A549 (cell line): ENCODE data around the gene ARFGEF3. TPM values are rescaled to one million over a fixed set of nuclear protein-coding genes. Genes with fewer than 3 reads are reported as not detected.
"Not testable (repeated sequence)": the region's sequence is repeated elsewhere in the genome, so short reads cannot be mapped to it uniquely, and the experiment has no call there.

Experiments used
- ATAC-seq, 2 experiments: fragments of 200-7000 bp in 1 of 2; fragments of >200 bp in 1 of 2; cut with Nextera tagmentation in 1 of 2; cut with Tn5 transposase in 1 of 2; 3 replicates each; pipeline versions ENCODE4 v1.8.0 to v1.9.1; 2018 to 2020; ENCODE audit warnings: mild to moderate bottlenecking in 1 of 2, moderate library complexity in 1 of 2
- CTCF ChIA-PET: fragments of 300-600 bp; sonication (Branson Sonifier 250); formaldehyde crosslinking; extraction: SDS; loops from one replicate; lab custom pipeline; 2021; ENCODE audit warnings: antibody characterized with exemption, inconsistent platforms; lab: Yijun Ruan, JAX
- POLR2A ChIA-PET: fragments of 350-600 bp; formaldehyde crosslinking; extraction: SDS; loops from one replicate; lab custom pipeline; 2021; ENCODE audit warnings: antibody characterized with exemption, inconsistent platforms; lab: Yijun Ruan, JAX
- DNase-seq, 2 experiments: peaks; one replicate each; pipeline versions ENCODE4 v3.0.0 to v3.0.0-alpha.2; 2011 to 2016; ENCODE audit warnings: low read depth in 1 of 2, low spot score in 1 of 2
- FAIRE-seq: peaks from 2 replicates; lab custom pipeline; 2011; peaks lifted over from hg19 to GRCh38; lab: Jason Lieb, UNC
- H3K27ac ChIP-seq, 2 experiments: fragments of >200 bp; sonication (Bioruptor Twin); formaldehyde crosslinking; 3 replicates each; pipeline ENCODE4 v1.5.1; 2016 to 2017
- H3K4me1 ChIP-seq: fragments of >200 bp; sonication (Bioruptor Twin); formaldehyde crosslinking; 3 replicates; pipeline ENCODE4 v1.6.1; 2016
- H3K4me2 ChIP-seq: fragments of >200 bp; sonication (Bioruptor Twin); formaldehyde crosslinking; 3 replicates; pipeline ENCODE4 v1.6.1; 2016
- H3K4me3 ChIP-seq: fragments of >200 bp; sonication (Bioruptor Twin); formaldehyde crosslinking; 3 replicates; pipeline ENCODE4 v1.5.1; 2016
- H3K9me3 ChIP-seq: fragments of >200 bp; sonication (Bioruptor Twin); formaldehyde crosslinking; 3 replicates; pipeline ENCODE4 v1.6.1; 2016
- BCL3 ChIP-seq: fragments of >200 bp; sonication (Bioruptor Twin); formaldehyde crosslinking; IDR thresholded peaks from 3 replicates; pipeline ENCODE4 v1.6.1; 2016
- BHLHE40 ChIP-seq: IDR thresholded peaks from 2 replicates; pipeline ENCODE4 v1.6.1; 2012; ENCODE audit warnings: low read depth, low read length, inconsistent platforms
- CBX2 ChIP-seq: fragments of 200-600 bp; sonication (generic); IDR thresholded peaks from 2 replicates; pipeline ENCODE4 v1.6.1; 2016; ENCODE audit warnings: low read depth, mild to moderate bottlenecking, borderline replicate concordance
- CHD4 ChIP-seq: fragments of 200-600 bp; sonication (generic); IDR thresholded peaks from 2 replicates; pipeline ENCODE4 v1.6.1; 2016; ENCODE audit warnings: antibody characterized with exemption, mild to moderate bottlenecking, borderline replicate concordance
- CTCF ChIP-seq: fragments of >200 bp; sonication (Bioruptor Twin); formaldehyde crosslinking; IDR thresholded peaks from 3 replicates; pipeline ENCODE4 v1.5.1; 2016
- EHF ChIP-seq: fragments of 250-450 bp; sonication (Bioruptor Pico); IDR thresholded peaks from 2 replicates; pipeline ENCODE4 v1.5.0; 2020; ENCODE audit warnings: mild to moderate bottlenecking
- ESRRA ChIP-seq: fragments of 150-350 bp; IDR thresholded peaks from 2 replicates; pipeline ENCODE4 v1.6.1; 2014; ENCODE audit warnings: mild to moderate bottlenecking, low read length, borderline replicate concordance
- FOSB ChIP-seq: fragments of 250-450 bp; sonication (Bioruptor Pico); IDR thresholded peaks from 2 replicates; pipeline ENCODE4 v1.5.0; 2020; ENCODE audit warnings: mild to moderate bottlenecking, moderate library complexity
- FOXS1 ChIP-seq: fragments of 250-450 bp; sonication (Bioruptor Pico); IDR thresholded peaks from 2 replicates; pipeline ENCODE4 v1.5.0; 2020; ENCODE audit warnings: mild to moderate bottlenecking, moderate library complexity
- GATA3 ChIP-seq: IDR thresholded peaks from 2 replicates; pipeline ENCODE4 v1.6.1; 2012; ENCODE audit warnings: borderline replicate concordance
- HEYL ChIP-seq: fragments of 250-450 bp; sonication (Bioruptor Pico); IDR thresholded peaks from 2 replicates; pipeline ENCODE4 v1.8.0; 2021; ENCODE audit warnings: mild to moderate bottlenecking, moderate library complexity
- JUNB ChIP-seq: fragments of >200 bp; sonication (Bioruptor Twin); formaldehyde crosslinking; IDR thresholded peaks from 2 replicates; pipeline ENCODE4 v1.6.1; 2016
- MAFK ChIP-seq: fragments of 450-650 bp; IDR thresholded peaks from 2 replicates; pipeline ENCODE4 v1.6.1; 2014; ENCODE audit not compliant: partially characterized antibody
- MAZ ChIP-seq: fragments of 150-350 bp; IDR thresholded peaks from 2 replicates; pipeline ENCODE4 v1.6.1; 2014; ENCODE audit warnings: antibody characterized with exemption, low read depth, low read length, borderline replicate concordance
- MYC ChIP-seq: IDR thresholded peaks from 2 replicates; pipeline ENCODE4 v1.6.1; 2012; ENCODE audit warnings: mild to moderate bottlenecking, inconsistent platforms, low read length, improper control_type of control experiment, borderline replicate concordance
- NPAS2 ChIP-seq: fragments of 250-450 bp; sonication (Bioruptor Pico); IDR thresholded peaks from 2 replicates; pipeline ENCODE4 v1.8.0; 2022; ENCODE audit warnings: mild to moderate bottlenecking, moderate library complexity, borderline replicate concordance
- PBX3 ChIP-seq: IDR thresholded peaks from 2 replicates; pipeline ENCODE4 v1.6.1; 2012
- POLR2A ChIP-seq: IDR thresholded peaks from 2 replicates; pipeline ENCODE4 v1.6.1; 2012; ENCODE audit warnings: mild to moderate bottlenecking, low read length
- POLR2AphosphoS2 ChIP-seq: conservative IDR thresholded peaks from 2 replicates; pipeline ENCODE4 v1.6.1; 2012; ENCODE audit warnings: low read length, improper control_type of control experiment, inconsistent platforms
- RAD21 ChIP-seq, 2 experiments: fragments of >200 bp in 1 of 2; sonication (Bioruptor Twin) in 1 of 2; formaldehyde crosslinking in 1 of 2; IDR thresholded peaks in 1 of 2; conservative IDR thresholded peaks in 1 of 2; 2 replicates in 1 of 2; 3 replicates in 1 of 2; pipeline ENCODE4 v1.6.1; 2012 to 2018; ENCODE audit warnings: inconsistent platforms in 1 of 2
- REST ChIP-seq: fragments of 200-600 bp; sonication (generic); IDR thresholded peaks from 2 replicates; pipeline ENCODE4 v1.6.1; 2016; ENCODE audit warnings: antibody characterized with exemption, mild to moderate bottlenecking, moderate library complexity
- RFX5 ChIP-seq: fragments of 450-650 bp; IDR thresholded peaks from 2 replicates; pipeline ENCODE4 v1.7.1; 2014; ENCODE audit warnings: antibody characterized with exemption, mild to moderate bottlenecking, moderate library complexity
- RNF2 ChIP-seq: fragments of 200-600 bp; sonication (generic); IDR thresholded peaks from 2 replicates; pipeline ENCODE4 v1.6.1; 2016; ENCODE audit warnings: low read depth, mild to moderate bottlenecking, antibody characterized with exemption, moderate library complexity, borderline replicate concordance
- SMC3 ChIP-seq: fragments of >200 bp; sonication (Bioruptor Twin); formaldehyde crosslinking; IDR thresholded peaks from 3 replicates; pipeline ENCODE4 v1.6.1; 2018; ENCODE audit warnings: inconsistent platforms
- ZC3H11A ChIP-seq: fragments of 450-650 bp; IDR thresholded peaks from 2 replicates; pipeline ENCODE4 v1.6.1; 2014; ENCODE audit warnings: antibody characterized with exemption, mild to moderate bottlenecking
- ZSCAN20 ChIP-seq: fragments of 250-450 bp; sonication (Bioruptor Pico); IDR thresholded peaks from 2 replicates; pipeline ENCODE4 v1.8.0; 2022; ENCODE audit warnings: mild to moderate bottlenecking, moderate library complexity
- WGBS: methylation state at CpG from one replicate; pipeline ENCODE4 v1.1.6; 2017; ENCODE audit errors: missing lambda C conversion rate; 5-methylcytosine and 5-hydroxymethylcytosine counted together
- polyA plus RNA-seq, 4 experiments: library from polyadenylated mRNA; depleted of rRNA in 3 of 4; stranded (reverse); fragments of >200 nt; fragmentation: RNase III in 1 of 4; extraction: RNeasy Plus Mini Kit Qiagen cat#74134 plus additional on column Dnase treatment in 1 of 4; gene quantifications; 2 replicates in 3 of 4; 3 replicates in 1 of 4; pipeline ENCODE4 v1.2.3, GENCODE V29; 2011 to 2017

ARFGEF3 gene
- polyA plus RNA-seq, 2 of the 4 experiments (the other 2 are of a cell fraction) = 0.15 to 0.83 TPM

GRCh38 chr6:138349891-138350290 is 188.2 kb downstream of the ARFGEF3 start:
- Histone ChIP-seq H3K4me3 (no peak overlapping the region), H3K4me1 (no peaks in the 10 kb centered on the region), H3K9me3 (no peaks in the 10 kb centered on the region), H3K27ac (no peak overlapping the region), H3K4me2 (no peak overlapping the region)
- WGBS = 85% methylated on average over 3 of the region's 3 CpGs
- ChIA-PET POLR2A (no interaction called here), CTCF (interaction anchor here (0.6 kb wide), 1 partner anchor 218 kb away, joined by 3 read pairs; no protein-coding TSS in a partner anchor)
- DNase-seq (no peak), FAIRE-seq (no peak), ATAC-seq (no peak)
- TF ChIP-seq FOSB (no peak), CHD4 (no peak), ESRRA (no peak), RNF2 (no peak), HEYL (CRISPR knock-in tag) (no peak), ZC3H11A (no peak), ZSCAN20 (CRISPR knock-in tag) (no peak), RAD21 (conservative IDR thresholded peaks at IDR 0.05 in 1 of 2, IDR thresholded peaks at IDR 0.05 in 1 of 2) (no peak), BCL3 (no peak), BHLHE40 (no peak), MYC (no peak), PBX3 (no peak), CTCF (no peak), SMC3 (no peak), FOXS1 (no peak), CBX2 (no peak), POLR2AphosphoS2 (no peak), RFX5 (no peak), EHF (CRISPR knock-in tag) (no peak), REST (no peak)

GRCh38 chr6:138357928-138358327 is 196.2 kb downstream of the ARFGEF3 start:
- no peaks in the 10 kb centered on the region for H3K4me1 ChIP-seq
- H3K4me2 ChIP-seq = no peak overlapping the region
- H3K4me3 ChIP-seq = no peak overlapping the region
- H3K9me3 ChIP-seq = no peaks in the 10 kb centered on the region
- no peak overlapping the region for H3K27ac ChIP-seq
- ATAC-seq (no peak), DNase-seq (no peak), FAIRE-seq (no peak)
- TF ChIP-seq GATA3 (no peak), NPAS2 (CRISPR knock-in tag) (no peak), MAFK (peak; percentile 25), MAZ (no peak), JUNB (no peak), SMC3 (no peak), POLR2A (no peak)
- POLR2A ChIA-PET = no interaction called here
- CTCF ChIA-PET = no interaction called here
- 90% methylated on average over 1 of the region's 1 CpG for WGBS

GRCh38 chr6:138368684-138369083 is 206.9 kb downstream of the ARFGEF3 start:
- CTCF ChIA-PET, FAIRE-seq, H3K27ac ChIP-seq, ATAC-seq, H3K9me3 ChIP-seq, H3K4me3 ChIP-seq, DNase-seq, H3K4me2 ChIP-seq, POLR2A ChIA-PET: not testable (repeated sequence)
- H3K4me1 ChIP-seq = peaks cover 22% of the 10 kb centered on the region
- 78% methylated on average over 6 of the region's 8 CpGs for WGBS
